C4-2B (cell line): ENCODE data around the gene NCBP2L.

Experiments used
- ZFX ChIP-seq: fragments of 450-650 bp; IDR thresholded peaks from 2 replicates; pipeline ENCODE4 v1.6.1; 2017
- TF ChIP-seq, protein P1 (sequence below): fragments of 450-650 bp; conservative IDR thresholded peaks from 2 replicates; pipeline ENCODE4 v1.5.1; 2017; ENCODE audit warnings: mild to moderate bottlenecking

DNA sequence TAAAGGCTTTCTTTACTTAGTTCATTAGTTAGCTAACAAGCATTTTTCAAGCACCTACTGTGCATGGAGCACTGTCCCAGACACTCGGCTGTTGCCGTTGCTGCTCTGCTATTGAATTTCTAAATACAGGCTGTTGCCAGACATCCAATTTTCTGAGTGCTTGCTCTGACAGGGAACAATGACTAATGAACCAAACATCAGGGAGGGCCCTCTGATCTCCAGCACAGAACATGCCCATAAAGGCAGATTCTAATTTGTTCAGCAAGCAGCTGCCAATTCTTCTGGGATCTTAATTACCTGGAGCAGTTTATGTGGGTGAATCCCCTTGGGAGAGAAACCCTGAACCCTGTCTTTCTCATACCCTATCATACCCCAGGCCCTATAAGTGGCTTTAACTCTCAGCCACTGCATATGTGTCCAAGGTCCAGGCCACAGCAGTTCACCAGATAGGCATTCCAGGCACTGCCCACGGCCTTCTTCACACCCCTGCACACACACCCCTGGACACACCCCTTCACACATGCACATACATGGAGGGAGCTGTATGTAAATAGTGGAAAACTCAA is 29.9 kb upstream of the NCBP2L start:
- TF ChIP-seq, protein P1, sequence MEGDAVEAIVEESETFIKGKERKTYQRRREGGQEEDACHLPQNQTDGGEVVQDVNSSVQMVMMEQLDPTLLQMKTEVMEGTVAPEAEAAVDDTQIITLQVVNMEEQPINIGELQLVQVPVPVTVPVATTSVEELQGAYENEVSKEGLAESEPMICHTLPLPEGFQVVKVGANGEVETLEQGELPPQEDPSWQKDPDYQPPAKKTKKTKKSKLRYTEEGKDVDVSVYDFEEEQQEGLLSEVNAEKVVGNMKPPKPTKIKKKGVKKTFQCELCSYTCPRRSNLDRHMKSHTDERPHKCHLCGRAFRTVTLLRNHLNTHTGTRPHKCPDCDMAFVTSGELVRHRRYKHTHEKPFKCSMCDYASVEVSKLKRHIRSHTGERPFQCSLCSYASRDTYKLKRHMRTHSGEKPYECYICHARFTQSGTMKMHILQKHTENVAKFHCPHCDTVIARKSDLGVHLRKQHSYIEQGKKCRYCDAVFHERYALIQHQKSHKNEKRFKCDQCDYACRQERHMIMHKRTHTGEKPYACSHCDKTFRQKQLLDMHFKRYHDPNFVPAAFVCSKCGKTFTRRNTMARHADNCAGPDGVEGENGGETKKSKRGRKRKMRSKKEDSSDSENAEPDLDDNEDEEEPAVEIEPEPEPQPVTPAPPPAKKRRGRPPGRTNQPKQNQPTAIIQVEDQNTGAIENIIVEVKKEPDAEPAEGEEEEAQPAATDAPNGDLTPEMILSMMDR, result no peak
- no peak for TF ChIP-seq ZFX
